GM12878 (cell line): ENCODE data around the gene CAPN10. TPM values are rescaled to one million over a fixed set of nuclear protein-coding genes. Genes with fewer than 3 reads are reported as not detected.

Experiments used
- BCLAF1 ChIP-seq: fragments of 450-650 bp; IDR thresholded peaks from 2 replicates; pipeline ENCODE4 v1.6.1; 2017; ENCODE audit warnings: antibody characterized with exemption, mild to moderate bottlenecking, moderate library complexity
- CTCF ChIP-seq, 3 experiments: IDR thresholded peaks in 2 of 3; conservative IDR thresholded peaks in 1 of 3; 2 replicates each; pipeline ENCODE4 v1.5.1; 2011; ENCODE audit warnings: low read depth in 3 of 3, low read length in 3 of 3, mild to moderate bottlenecking in 3 of 3, control low read depth in 2 of 3, moderate library complexity in 2 of 3, inconsistent platforms in 1 of 3, mixed read lengths in 1 of 3; ENCODE audit not compliant: control insufficient read depth in 2 of 3, insufficient read depth in 1 of 3; ENCODE audit errors: extremely low read depth in 1 of 3
- GATAD2B ChIP-seq: fragments of 450-650 bp; conservative IDR thresholded peaks from 2 replicates; pipeline ENCODE4 v1.6.1; 2017; ENCODE audit warnings: low read depth, mild to moderate bottlenecking, moderate library complexity
- IRF4 ChIP-seq: IDR thresholded peaks from 2 replicates; pipeline ENCODE4 v1.6.1; 2011; ENCODE audit warnings: low read depth, low read length
- MYB ChIP-seq: fragments of 150-350 bp; IDR thresholded peaks from 2 replicates; pipeline ENCODE4 v1.6.1; 2014; ENCODE audit warnings: mild to moderate bottlenecking, low read depth, low read length, borderline replicate concordance
- MYC ChIP-seq: IDR thresholded peaks from 2 replicates; pipeline ENCODE4 v1.6.1; 2011; ENCODE audit warnings: mild to moderate bottlenecking, low read length, moderate library complexity, inconsistent platforms; ENCODE audit not compliant: insufficient read depth, insufficient replicate concordance, insufficient read length, severe bottlenecking
- NR2C2 ChIP-seq: IDR thresholded peaks from 2 replicates; pipeline ENCODE4 v1.6.1; 2011; ENCODE audit warnings: borderline replicate concordance, low read depth; ENCODE audit not compliant: control insufficient read depth, insufficient read length
- PAX5 ChIP-seq: IDR thresholded peaks from 2 replicates; pipeline ENCODE4 v1.6.1; 2011; ENCODE audit warnings: low read depth, low read length, borderline replicate concordance
- RBBP5 ChIP-seq: fragments of 200-600 bp; sonication (generic); conservative IDR thresholded peaks from 2 replicates; pipeline ENCODE4 v1.6.1; 2016
- SMARCA5 ChIP-seq: fragments of 450-650 bp; IDR thresholded peaks from 2 replicates; pipeline ENCODE4 v1.6.1; 2017; ENCODE audit warnings: mild to moderate bottlenecking
- STAT1 ChIP-seq: fragments of 450-650 bp; conservative IDR thresholded peaks from 2 replicates; pipeline ENCODE4 v1.6.1; 2014; ENCODE audit warnings: antibody characterized with exemption, mild to moderate bottlenecking
- SUPT20H ChIP-seq: IDR thresholded peaks from 2 replicates; pipeline ENCODE4 v1.6.1; 2011; ENCODE audit warnings: low read depth, mild to moderate bottlenecking, low read length, moderate library complexity, borderline replicate concordance; ENCODE audit not compliant: control insufficient read depth
- TCF7 ChIP-seq: IDR thresholded peaks from 2 replicates; pipeline ENCODE4 v1.6.1; 2014; ENCODE audit warnings: antibody characterized with exemption, borderline replicate concordance
- ZBTB4 ChIP-seq: fragments of 450-650 bp; formaldehyde crosslinking; IDR thresholded peaks from 2 replicates; pipeline ENCODE4 v1.4.0; 2022; ENCODE audit warnings: mild to moderate bottlenecking, moderate library complexity
- ZNF384 ChIP-seq: IDR thresholded peaks from 2 replicates; pipeline ENCODE4 v1.6.1; 2012; ENCODE audit warnings: low read depth, mild to moderate bottlenecking, low read length, improper control_type of control experiment, borderline replicate concordance
- ZNF592 ChIP-seq: fragments of 450-650 bp; IDR thresholded peaks from 2 replicates; pipeline ENCODE4 v1.6.1; 2017; ENCODE audit warnings: mild to moderate bottlenecking, moderate library complexity
- polyA plus RNA-seq, 11 experiments: library from polyadenylated mRNA; depleted of rRNA in 4 of 11; unstranded in 6 of 11; stranded (reverse) in 5 of 11; fragments of >200 nt; fragmentation: Nextera tagmentation in 4 of 11; fragmentation: Illumina TruSeq in 1 of 11; extraction: Ambion mirVana in 4 of 11; extraction: Trizol in 1 of 11; gene quantifications; 1 replicate in 1 of 11; 2 replicates in 10 of 11; pipeline versions ENCODE4 v1.2.1 to v1.2.3, GENCODE V29; 2011 to 2016; ENCODE audit warnings: inconsistent platforms in 2 of 11, missing spikeins in 2 of 11, low read depth in 1 of 11
- total RNA-seq, 4 experiments: library from RNA; depleted of rRNA in 3 of 4; stranded (reverse); fragments of >200 nt in 3 of 4; fragmentation: Illumina TruSeq in 1 of 4; extraction: Trizol in 1 of 4; gene quantifications; 2 replicates each; pipeline versions ENCODE4 v1.2.1 to v1.2.3, GENCODE V29; 2013 to 2021

Gene CAPN10
- total and polyA plus RNA-seq, 10 of the 15 experiments (the other 5 are each of a cell fraction or from before 2014, with no cell fraction given) = 0.37 to 40.6 (median 17.5) TPM

- TF ChIP-seq BCLAF1 (no peak), ZNF592 (0 out of 2 replicates have a peak, but pooled peaks have one; percentile 31), MYC (no peak), IRF4 (0 out of 2 replicates have a peak, but pooled peaks have one; percentile 66), ZNF384 (no peak), SMARCA5 (peak; percentile 67; the same call in 1 of the 2 replicates), STAT1 (peak; percentile 75; the same call in 1 of the 2 replicates), GATAD2B (no peak; the same call in 1 of the 2 replicates), CTCF (IDR thresholded peaks at IDR 0.05 in 2 of 3, conservative IDR thresholded peaks at IDR 0.05 in 1 of 3; ENCODE audit: control insufficient read depth in 2 of 3, extremely low read depth in 1 of 3, insufficient read depth in 1 of 3, low read depth in 3 of 3, low read length in 3 of 3) (no peak), MYB (no peak), NR2C2 (no peak), TCF7 (no peak), ZBTB4 (CRISPR knock-in tag) (peak; percentile 95), RBBP5 (no peak), SUPT20H (no peak), PAX5 (peak; percentile 78; the same call in 1 of the 2 replicates)
Measured at GRCh38 chr2:240586198-240586918, at the start of gene CAPN10 (continued).
